ENCODE measurements around the gene FGFR4.
A peak's percentile ranks its signal among the peaks of the same experiment; 100 is the strongest.

FGFR4 gene

GRCh38 chr5:177113566-177114424 is 27.1 kb downstream of the FGFR4 start:
- TF ChIP-seq CTCF (IDR thresholded peaks at IDR 0.05; ENCODE audit: low read depth, low read length, poor library complexity, severe bottlenecking) = peak; percentile 99
- TF ChIP-seq EZH2phosphoT487 (IDR thresholded peaks at IDR 0.05; ENCODE audit: borderline replicate concordance, low read length) = no peak
- Histone ChIP-seq H3K4me2 (ENCODE audit: low read length) (peak overlapping the region; percentile 19; the same call in 1 of the 2 replicates), H3K27me3 (ENCODE audit: control insufficient read depth, low read length) (no peaks in the 10 kb centered on the region), H3K4me1 (ENCODE audit: control insufficient read depth, low read length) (peaks cover 18% of the 10 kb centered on the region), H3K79me2 (ENCODE audit: control insufficient read depth, low read length) (no peaks in the 10 kb centered on the region), H3K9me2 (replicated peaks; ENCODE audit: control insufficient read depth, low read length) (no peaks in the 10 kb centered on the region), H3F3A (ENCODE audit: control insufficient read depth, insufficient read depth) (peaks cover 3% of the 10 kb centered on the region; the same call in 1 of the 2 replicates), H3K4me3 (ENCODE audit: low read length) (no peak overlapping the region), H3K36me3 (ENCODE audit: control insufficient read depth, low read length) (no peaks in the 10 kb centered on the region), H4K20me1 (ENCODE audit: control insufficient read depth, insufficient read depth, low read depth, low read length) (no peaks in the 10 kb centered on the region), H3K27ac (ENCODE audit: low read depth, low read length) (no peak overlapping the region), H3K9me3 (ENCODE audit: control insufficient read depth, insufficient read depth, low read length) (no peaks in the 10 kb centered on the region)

GRCh38 chr5:177116631-177117373 is 30.1 kb downstream of the FGFR4 start:
- H3K9me2 ChIP-seq (replicated peaks; ENCODE audit: control insufficient read depth, low read length) = no peaks in the 10 kb centered on the region
- H3K27me3 ChIP-seq (ENCODE audit: control insufficient read depth, low read length) = no peaks in the 10 kb centered on the region
- no peaks in the 10 kb centered on the region for H4K20me1 ChIP-seq (ENCODE audit: control insufficient read depth, insufficient read depth, low read depth, low read length)
- no peaks in the 10 kb centered on the region for H3K79me2 ChIP-seq (ENCODE audit: control insufficient read depth, low read length)
- H3K4me3 ChIP-seq (ENCODE audit: low read length) = no peak overlapping the region
- no peak overlapping the region for H3K27ac ChIP-seq (ENCODE audit: low read depth, low read length)
- H3F3A ChIP-seq (ENCODE audit: control insufficient read depth, insufficient read depth) = peaks cover 3% of the 10 kb centered on the region; the same call in 1 of the 2 replicates
- no peaks in the 10 kb centered on the region for H3K36me3 ChIP-seq (ENCODE audit: control insufficient read depth, low read length)
- no peaks in the 10 kb centered on the region for H3K9me3 ChIP-seq (ENCODE audit: control insufficient read depth, insufficient read depth, low read length)
- H3K4me1 ChIP-seq (ENCODE audit: control insufficient read depth, low read length) = peaks cover 15% of the 10 kb centered on the region
- H3K4me2 ChIP-seq (ENCODE audit: low read length) = no peak overlapping the region
- TF ChIP-seq CTCF (IDR thresholded peaks at IDR 0.05; ENCODE audit: low read depth, low read length, poor library complexity, severe bottlenecking) (no peak), EZH2phosphoT487 (IDR thresholded peaks at IDR 0.05; ENCODE audit: borderline replicate concordance, low read length) (no peak)

- peaks cover 3% of the 10 kb centered on the region; the same call in 1 of the 2 replicates for H3F3A ChIP-seq (ENCODE audit: control insufficient read depth, insufficient read depth)
- no peak overlapping the region for H3K4me3 ChIP-seq (ENCODE audit: low read length)
- TF ChIP-seq CTCF (IDR thresholded peaks at IDR 0.05; ENCODE audit: low read depth, low read length, poor library complexity, severe bottlenecking) = no peak
- no peak for TF ChIP-seq EZH2phosphoT487 (IDR thresholded peaks at IDR 0.05; ENCODE audit: borderline replicate concordance, low read length)
- no peaks in the 10 kb centered on the region for H3K79me2 ChIP-seq (ENCODE audit: control insufficient read depth, low read length)
- H3K9me2 ChIP-seq (replicated peaks; ENCODE audit: control insufficient read depth, low read length) = no peaks in the 10 kb centered on the region
- no peaks in the 10 kb centered on the region for H3K27me3 ChIP-seq (ENCODE audit: control insufficient read depth, low read length)
- H3K27ac ChIP-seq (ENCODE audit: low read depth, low read length) = no peak overlapping the region
- H3K9me3 ChIP-seq (ENCODE audit: control insufficient read depth, insufficient read depth, low read length) = no peaks in the 10 kb centered on the region
- H3K36me3 ChIP-seq (ENCODE audit: control insufficient read depth, low read length) = no peaks in the 10 kb centered on the region
- H4K20me1 ChIP-seq (ENCODE audit: control insufficient read depth, insufficient read depth, low read depth, low read length) = no peaks in the 10 kb centered on the region
- H3K4me1 ChIP-seq (ENCODE audit: control insufficient read depth, low read length) = peaks cover 16% of the 10 kb centered on the region
- no peak overlapping the region for H3K4me2 ChIP-seq (ENCODE audit: low read length)
These were observed 30.8 kb downstream of the FGFR4 start for GRCh38 chr5:177117441-177118045.

Measured in DOHH2 (cell line).